Eye (tissue), 1 donor: ENCODE data around the gene BCKDK.
"Not testable (repeated sequence)": the region's sequence is repeated elsewhere in the genome, so short reads cannot be mapped to it uniquely, and the experiment has no call there.

Experiments
- DNase-seq: peaks from one replicate; pipeline ENCODE4 v3.0.0-alpha.2; 2015

BCKDK gene

GRCh38 chr16:31144418-31144817 is 36.2 kb downstream of the BCKDK start:
- not testable (repeated sequence) for DNase-seq

- no peak for DNase-seq
These were observed 37.3 kb downstream of the BCKDK start for GRCh38 chr16:31145398-31145990.

- DNase-seq = no peak
These were observed 39.4 kb downstream of the BCKDK start for GRCh38 chr16:31147574-31147973.

GRCh38 chr16:31148281-31148728 is 40.1 kb downstream of the BCKDK start:
- DNase-seq = no peak

- DNase-seq = no peak
These were observed 40.7 kb downstream of the BCKDK start for GRCh38 chr16:31148896-31149295.

GRCh38 chr16:31149332-31149731 is 41.1 kb downstream of the BCKDK start:
- no peak for DNase-seq

- DNase-seq = no peak
These were observed 42.0 kb downstream of the BCKDK start, which contains the start of gene PRSS36 for GRCh38 chr16:31149894-31150890. Gene PRSS36 (minus strand): TSS chr16:31150066. CDS start chr16:31150035, 31 bp downstream.

GRCh38 chr16:31150976-31151375 is 42.8 kb downstream of the BCKDK start:
- not testable (repeated sequence) for DNase-seq

- DNase-seq = no peak
These were observed 49.0 kb downstream of the BCKDK start for GRCh38 chr16:31157136-31157535.
